ENCODE measurements around the gene PRPS1L1.

The PRPS1L1 gene

GRCh38 chr7:18027628-18028027 lies at the start of gene PRPS1L1:
Gene PRPS1L1 (minus strand): TSS chr7:18027846.
- no peak for DNase-seq

- no peak for DNase-seq
Measured at GRCh38 chr7:18076461-18076860, 48.8 kb upstream of the PRPS1L1 start.

- DNase-seq: no peak
Measured at GRCh38 chr7:18068745-18069144, 41.1 kb upstream of the PRPS1L1 start.

GRCh38 chr7:18064242-18064838 lies 36.7 kb upstream of the PRPS1L1 start:
- DNase-seq: no peak

GRCh38 chr7:18063149-18063901 lies 35.7 kb upstream of the PRPS1L1 start:
- no peak for DNase-seq

GRCh38 chr7:18059171-18059570 lies 31.5 kb upstream of the PRPS1L1 start:
- no peak for DNase-seq

- no peak for DNase-seq
Measured at GRCh38 chr7:18053941-18054340, 26.3 kb upstream of the PRPS1L1 start.

- no peak for DNase-seq
Measured at GRCh38 chr7:18053177-18053928, 25.7 kb upstream of the PRPS1L1 start.

GRCh38 chr7:18049262-18049661 lies 21.6 kb upstream of the PRPS1L1 start:
- no peak for DNase-seq

GRCh38 chr7:18046601-18047000 lies 19.0 kb upstream of the PRPS1L1 start:
- DNase-seq: no peak

- DNase-seq: no peak
Measured at GRCh38 chr7:18045171-18045570, 17.5 kb upstream of the PRPS1L1 start.

- DNase-seq: no peak
Measured at GRCh38 chr7:18041191-18041590, 13.5 kb upstream of the PRPS1L1 start.

- no peak for DNase-seq
Measured at GRCh38 chr7:18040196-18040595, 12.6 kb upstream of the PRPS1L1 start.

- no peak for DNase-seq
Measured at GRCh38 chr7:18038382-18038781, 10.7 kb upstream of the PRPS1L1 start.

GRCh38 chr7:18037609-18038008 lies 10.0 kb upstream of the PRPS1L1 start:
- DNase-seq: no peak

GRCh38 chr7:18036783-18037182 lies 9.1 kb upstream of the PRPS1L1 start:
- no peak for DNase-seq

- no peak for DNase-seq
Measured at GRCh38 chr7:18030758-18031157, 3.1 kb upstream of the PRPS1L1 start.

- DNase-seq: no peak
Measured at GRCh38 chr7:18020138-18020715, 7.4 kb downstream of the PRPS1L1 start.

- DNase-seq: no peak
Measured at GRCh38 chr7:18019555-18019954, 8.1 kb downstream of the PRPS1L1 start.

- no peak for DNase-seq
Measured at GRCh38 chr7:18018296-18019215, 9.1 kb downstream of the PRPS1L1 start.
